GM12892 (cell line): Measurements from ENCODE around the gene ANKLE2.

Experiments used
- POLR2AphosphoS5 ChIP-seq: IDR thresholded peaks from 2 replicates; pipeline ENCODE4 v1.6.1; 2011; ENCODE audit warnings: low read depth, low read length, control low read depth
- TAF1 ChIP-seq: IDR thresholded peaks from 2 replicates; pipeline ENCODE4 v1.6.1; 2011; ENCODE audit warnings: low read depth, mild to moderate bottlenecking, control low read depth, low read length, borderline replicate concordance

DNA sequence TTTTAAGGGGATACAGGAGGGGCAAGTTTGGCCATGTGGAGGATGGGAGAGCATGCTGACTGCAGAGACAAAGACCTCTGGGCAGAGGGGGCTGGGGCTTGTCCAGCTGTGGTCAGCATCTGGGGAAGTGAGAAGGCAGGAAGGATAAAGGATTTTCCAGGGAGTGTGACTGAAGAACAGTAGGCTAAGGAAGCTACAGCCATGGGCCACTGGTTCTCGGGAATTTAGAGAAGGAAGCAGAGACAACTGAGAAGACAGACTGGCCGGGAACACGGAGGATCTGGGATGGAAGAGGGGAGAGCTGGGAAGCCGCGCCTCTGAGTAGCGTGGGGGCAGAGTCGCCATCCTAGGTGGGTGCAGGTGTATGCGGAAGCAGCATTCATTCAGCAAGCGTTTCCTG is 58.0 kb downstream of the ANKLE2 start:
- TF ChIP-seq TAF1 (no peak), POLR2AphosphoS5 (no peak)
